ENCODE results near the gene DAD1.
A peak's percentile ranks its signal among the peaks of the same experiment; 100 is the strongest.
"Not testable (repeated sequence)": the region's sequence is repeated elsewhere in the genome, so short reads cannot be mapped to it uniquely, and the experiment has no call there.

DAD1 gene

GRCh38 chr14:22566266-22566665 is 22.8 kb downstream of the DAD1 start:
- not testable (repeated sequence) for DNase-seq

GRCh38 chr14:22565391-22565945 is 23.6 kb downstream of the DAD1 start:
- DNase-seq: no peak

- no peak for DNase-seq
Measured at GRCh38 chr14:22564463-22564862, 24.6 kb downstream of the DAD1 start.

- no peak for DNase-seq
Measured at GRCh38 chr14:22563987-22564386, 25.0 kb downstream of the DAD1 start.

- DNase-seq: no peak
Measured at GRCh38 chr14:22561661-22562579, 27.1 kb downstream of the DAD1 start.

GRCh38 chr14:22561366-22561660 is 27.7 kb downstream of the DAD1 start:
- no peak for DNase-seq

GRCh38 chr14:22560662-22561365 is 28.2 kb downstream of the DAD1 start:
- no peak for DNase-seq

- DNase-seq: no peak
Measured at GRCh38 chr14:22559041-22559440, 30.0 kb downstream of the DAD1 start.

- DNase-seq: no peak
Measured at GRCh38 chr14:22558221-22558913, 30.7 kb downstream of the DAD1 start.

- no peak for DNase-seq
Measured at GRCh38 chr14:22557846-22558220, 31.2 kb downstream of the DAD1 start.

GRCh38 chr14:22556990-22557623 is 31.9 kb downstream of the DAD1 start:
- DNase-seq: peak; percentile 35

GRCh38 chr14:22556021-22556989 is 32.7 kb downstream of the DAD1 start:
- no peak for DNase-seq

- no peak for DNase-seq
Measured at GRCh38 chr14:22555384-22556011, 33.5 kb downstream of the DAD1 start.

GRCh38 chr14:22554498-22555383 is 34.3 kb downstream of the DAD1 start:
- DNase-seq: no peak

GRCh38 chr14:22553861-22554497 is 35.0 kb downstream of the DAD1 start:
- not testable (repeated sequence) for DNase-seq

GRCh38 chr14:22553445-22553844 is 35.6 kb downstream of the DAD1 start:
- no peak for DNase-seq

- DNase-seq: no peak
Measured at GRCh38 chr14:22552827-22553076, 36.3 kb downstream of the DAD1 start.

GRCh38 chr14:22552001-22552826 is 36.8 kb downstream of the DAD1 start:
- DNase-seq: no peak

- DNase-seq: no peak
Measured at GRCh38 chr14:22551605-22551997, 37.4 kb downstream of the DAD1 start.
